Endodermal cell (in vitro differentiated cells): ENCODE data around the gene IL12RB2. TPM values are rescaled to one million over a fixed set of nuclear protein-coding genes. Genes with fewer than 3 reads are reported as not detected.
"Not testable (repeated sequence)": the region's sequence is repeated elsewhere in the genome, so short reads cannot be mapped to it uniquely, and the experiment has no call there.

Experiments
- DNase-seq: peaks from one replicate; pipeline ENCODE4 v3.0.0-alpha.2; 2017
- H3K27ac ChIP-seq: 2 replicates; pipeline ENCODE4 v1.5.1; 2013; ENCODE audit warnings: mild to moderate bottlenecking, low read depth, low read length, moderate library complexity
- H3K27me3 ChIP-seq: 2 replicates; pipeline ENCODE4 v1.6.1; 2013; ENCODE audit warnings: mild to moderate bottlenecking, low read length, moderate library complexity; ENCODE audit not compliant: insufficient read depth, control insufficient read depth, poor library complexity, severe bottlenecking
- H3K36me3 ChIP-seq: 2 replicates; pipeline ENCODE4 v1.7.0; 2013; ENCODE audit warnings: mild to moderate bottlenecking, low read length, moderate library complexity; ENCODE audit not compliant: control insufficient read depth, insufficient read depth
- H3K4me1 ChIP-seq: one replicate; pipeline ENCODE4 v1.7.0; 2013; ENCODE audit warnings: low read length; ENCODE audit not compliant: control insufficient read depth, insufficient read depth
- H3K4me3 ChIP-seq: 2 replicates; pipeline ENCODE4 v1.5.1; 2013; ENCODE audit warnings: mild to moderate bottlenecking, low read length, moderate library complexity
- H3K9ac ChIP-seq: 2 replicates; pipeline ENCODE4 v1.6.1; 2013; ENCODE audit warnings: mild to moderate bottlenecking, low read length, moderate library complexity; ENCODE audit not compliant: poor library complexity, severe bottlenecking; ENCODE audit errors: extremely low read depth
- H3K9me3 ChIP-seq: 2 replicates; pipeline ENCODE4 v1.6.1; 2013; ENCODE audit warnings: mild to moderate bottlenecking, low read length, moderate library complexity; ENCODE audit not compliant: control insufficient read depth
- H3K27ac Mint-ChIP-seq: 2 replicates; pipeline ENCODE4 v1.8.0; 2020; ENCODE audit warnings: mixed read lengths
- H3K27me3 Mint-ChIP-seq: 2 replicates; pipeline ENCODE4 v1.8.0; 2021; ENCODE audit warnings: mild to moderate bottlenecking, mixed read lengths; ENCODE audit not compliant: insufficient read depth
- H3K36me3 Mint-ChIP-seq: 2 replicates; pipeline ENCODE4 v1.8.0; 2020; ENCODE audit warnings: low read depth, mixed read lengths
- H3K4me1 Mint-ChIP-seq: 2 replicates; pipeline ENCODE4 v1.8.0; 2020; ENCODE audit warnings: mixed read lengths
- H3K4me3 Mint-ChIP-seq: 2 replicates; pipeline ENCODE4 v1.8.0; 2020; ENCODE audit warnings: mild to moderate bottlenecking, moderate library complexity, mixed read lengths
- H3K9me3 Mint-ChIP-seq: 2 replicates; pipeline ENCODE4 v1.8.0; 2020; ENCODE audit warnings: mild to moderate bottlenecking, mixed read lengths
- CTCF ChIP-seq: fragments of 200-600 bp; sonication (generic); conservative IDR thresholded peaks from 2 replicates; pipeline ENCODE4 v1.5.0; 2021; ENCODE audit warnings: antibody characterized with exemption, mild to moderate bottlenecking
- WGBS, 2 experiments: methylation state at CpG; one replicate each; pipeline versions ENCODE4 v1.1.5 to v1.1.7; 2013; ENCODE audit warnings: missing lambda C conversion rate in 2 of 2, mixed read lengths in 1 of 2; ENCODE audit not compliant: insufficient coverage in 1 of 2, insufficient read length in 1 of 2; 5-methylcytosine and 5-hydroxymethylcytosine counted together
- total RNA-seq, 2 donors: library from RNA; stranded (reverse); fragmentation: NEBNext Ultra II Directional in 1 of 2; extraction: Animal tissue kit (Norgen Biotek cat#: 25700) in 1 of 2; gene quantifications; 2 replicates in 1 of 2; 3 replicates in 1 of 2; pipeline ENCODE4 v1.2.1, GENCODE V29; 2021

IL12RB2 gene
- total RNA-seq, 2 donors from 2014 or later: 0.29 TPM; not detected in 1

- no peaks in the 10 kb centered on the region for H3K27me3 ChIP-seq
- peaks cover 95% of the 10 kb centered on the region for H3K36me3 ChIP-seq
- H3K9ac ChIP-seq: no peak overlapping the region
- H3K27ac ChIP-seq: no peak overlapping the region
- 95 to 100% methylated on average over 1 to 13 of the region's 13 CpGs for WGBS, 2 experiments
- H3K9me3 Mint-ChIP-seq: no peaks in the 10 kb centered on the region
- H3K36me3 Mint-ChIP-seq: peaks cover 83% of the 10 kb centered on the region
- no peak overlapping the region for H3K4me3 Mint-ChIP-seq
- no peaks in the 10 kb centered on the region for H3K4me1 Mint-ChIP-seq
- no peak overlapping the region for H3K4me3 ChIP-seq
- H3K9me3 ChIP-seq: no peaks in the 10 kb centered on the region
- no peaks in the 10 kb centered on the region for H3K27me3 Mint-ChIP-seq
- TF ChIP-seq CTCF: no peak
- no peak overlapping the region for H3K27ac Mint-ChIP-seq
- no peaks in the 10 kb centered on the region for H3K4me1 ChIP-seq
- DNase-seq: no peak
Observed at GRCh38 chr1:67415041-67415440, 107.4 kb downstream of the IL12RB2 start.

GRCh38 chr1:67417733-67418132 lies 110.1 kb downstream of the IL12RB2 start:
- WGBS, 2 experiments: 97 to 100% methylated on average over 1 to 4 of the region's 4 CpGs
- peaks cover 98% of the 10 kb centered on the region for H3K36me3 ChIP-seq
- peaks cover 88% of the 10 kb centered on the region for H3K36me3 Mint-ChIP-seq

GRCh38 chr1:67418839-67419586 lies 111.3 kb downstream of the IL12RB2 start:
- Mint-ChIP-seq H3K36me3 (peaks cover 89% of the 10 kb centered on the region), H3K4me1 (no peaks in the 10 kb centered on the region), H3K4me3 (no peak overlapping the region), H3K9me3 (no peaks in the 10 kb centered on the region), H3K27ac (peak overlapping the region; percentile 39), H3K27me3 (no peaks in the 10 kb centered on the region)
- no peak for DNase-seq
- Histone ChIP-seq H3K4me1 (no peaks in the 10 kb centered on the region), H3K36me3 (peaks cover 99% of the 10 kb centered on the region), H3K4me3 (no peak overlapping the region), H3K9ac (no peak overlapping the region), H3K9me3 (no peaks in the 10 kb centered on the region), H3K27me3 (no peaks in the 10 kb centered on the region), H3K27ac (no peak overlapping the region)
- WGBS, 2 experiments: 93 to 94% methylated on average over 5 to 6 of the region's 6 CpGs
- no peak for TF ChIP-seq CTCF

More at GRCh38 chr1:67417733-67418132, 110.1 kb downstream of the IL12RB2 start:
- H3K27me3 Mint-ChIP-seq, H3K4me3 Mint-ChIP-seq, H3K9me3 ChIP-seq, H3K9ac ChIP-seq, DNase-seq, H3K27ac ChIP-seq, H3K4me1 ChIP-seq, H3K4me1 Mint-ChIP-seq, H3K9me3 Mint-ChIP-seq, H3K27me3 ChIP-seq, H3K27ac Mint-ChIP-seq, H3K4me3 ChIP-seq: not testable (repeated sequence)
